ENCODE data around the gene NEK6.

- TF ChIP-seq CTCF (IDR thresholded peaks at IDR 0.05; ENCODE audit: poor library complexity) (no peak), EZH2 (IDR thresholded peaks at IDR 0.05; ENCODE audit: borderline replicate concordance) (no peak), EZH2phosphoT487 (IDR thresholded peaks at IDR 0.05; ENCODE audit: low read depth, severe bottlenecking, unreplicated experiment) (no peak)
Observed at GRCh38 chr9:124388275-124389048, 130.7 kb downstream of the NEK6 start.

Data from hepatocyte (in vitro differentiated cells).